GM19193 (cell line): ENCODE data around the gene APOH.

Experiments used
- POLR2A ChIP-seq: IDR thresholded peaks from 4 replicates; pipeline ENCODE4 v1.6.1; 2011; ENCODE audit not compliant: insufficient read depth, insufficient read length; ENCODE audit errors: extremely low read depth

APOH gene

DNA sequence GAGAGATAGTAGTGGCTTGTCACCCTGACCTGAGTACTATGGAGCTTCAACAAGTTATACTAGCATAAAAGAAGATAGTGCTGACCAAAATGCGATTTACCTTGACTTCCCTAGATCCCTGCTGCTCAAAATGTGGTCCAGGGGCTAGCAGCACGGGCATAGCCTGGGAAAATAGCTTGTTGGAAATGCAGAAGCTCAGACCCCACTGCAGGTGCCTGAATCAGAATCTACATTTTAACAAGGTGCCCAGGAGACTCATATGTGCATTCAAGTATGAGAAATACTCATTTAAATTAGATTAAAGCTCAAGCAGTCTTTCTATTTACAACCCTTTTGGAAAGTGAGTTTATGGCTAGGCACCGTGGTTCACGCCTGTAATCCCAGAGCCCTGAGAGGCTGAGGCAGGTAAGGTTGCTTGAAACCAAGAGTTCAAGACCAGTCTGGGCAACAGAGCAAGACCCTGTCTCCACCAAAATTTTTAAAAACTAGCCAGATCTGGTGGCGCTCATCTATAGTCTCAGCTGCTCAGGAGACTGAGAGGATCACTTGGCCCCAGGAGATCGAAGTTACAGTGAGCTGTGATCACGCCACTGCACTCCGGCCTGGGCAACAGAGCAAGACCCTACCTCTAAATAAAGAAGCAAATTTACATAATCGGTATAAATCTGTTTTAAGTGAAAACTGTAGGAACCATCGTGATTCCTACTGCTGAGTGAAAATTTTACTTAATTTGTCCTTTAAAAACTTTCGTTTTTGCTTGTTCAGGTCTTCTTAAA is 7.3 kb downstream of the APOH start:
- no peak for TF ChIP-seq POLR2A

- no peak for TF ChIP-seq POLR2A
These were observed 7.9 kb downstream of the APOH start for GRCh38 chr17:66221343-66221742.

DNA sequence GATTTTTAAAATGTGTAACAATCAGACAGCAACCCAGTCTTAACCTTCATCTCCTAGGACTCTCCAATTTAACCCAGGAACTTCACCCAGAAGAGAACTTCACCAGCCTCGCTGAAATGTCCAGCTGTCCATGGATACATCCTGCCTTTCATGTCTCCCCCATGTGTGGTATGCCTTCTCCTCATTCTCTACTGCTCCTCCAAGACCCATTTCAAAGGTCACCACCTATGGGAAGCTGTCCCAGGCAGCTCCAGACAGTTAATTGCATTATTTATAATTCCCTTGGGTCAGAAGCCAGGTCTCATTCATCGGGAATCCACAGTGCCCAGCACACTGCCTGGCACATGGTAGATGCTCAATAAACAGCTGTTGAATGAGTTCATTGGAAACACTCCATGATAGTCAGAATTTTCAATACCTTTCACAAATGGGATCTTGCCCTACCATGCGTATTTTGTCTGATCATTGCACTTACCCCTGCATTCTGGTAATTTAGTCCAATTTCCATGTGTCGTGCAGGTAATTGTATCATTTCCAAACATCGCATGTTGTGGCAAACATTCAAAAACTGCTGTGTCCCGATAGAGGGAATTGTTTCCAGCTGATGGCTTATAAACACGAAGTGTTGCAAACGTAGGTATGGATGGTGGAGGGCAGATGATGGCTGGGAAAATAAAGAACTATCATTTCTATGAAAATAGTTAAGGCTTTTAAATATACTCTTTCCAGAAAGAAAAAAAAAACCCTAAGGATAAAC is 9.0 kb downstream of the APOH start:
- no peak for TF ChIP-seq POLR2A

DNA sequence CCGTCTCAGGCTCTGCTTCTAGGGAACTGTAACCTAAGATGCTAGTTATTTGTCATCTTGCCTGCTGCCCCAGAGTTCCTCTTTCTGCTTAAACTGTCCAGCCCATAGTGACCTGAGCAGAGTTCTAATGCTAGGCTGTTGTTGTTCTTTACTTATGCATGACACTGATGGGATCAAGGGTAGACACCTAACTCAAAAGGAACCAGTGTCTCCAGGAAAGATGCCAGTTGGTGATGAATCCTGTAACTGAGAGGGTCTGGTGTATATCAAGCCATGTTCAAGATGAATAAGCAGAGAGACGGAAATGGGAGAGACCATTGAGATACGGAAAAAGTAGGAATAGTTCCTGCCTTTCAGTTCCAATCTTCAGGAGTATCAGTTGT is 13.7 kb downstream of the APOH start:
- no peak for TF ChIP-seq POLR2A

DNA sequence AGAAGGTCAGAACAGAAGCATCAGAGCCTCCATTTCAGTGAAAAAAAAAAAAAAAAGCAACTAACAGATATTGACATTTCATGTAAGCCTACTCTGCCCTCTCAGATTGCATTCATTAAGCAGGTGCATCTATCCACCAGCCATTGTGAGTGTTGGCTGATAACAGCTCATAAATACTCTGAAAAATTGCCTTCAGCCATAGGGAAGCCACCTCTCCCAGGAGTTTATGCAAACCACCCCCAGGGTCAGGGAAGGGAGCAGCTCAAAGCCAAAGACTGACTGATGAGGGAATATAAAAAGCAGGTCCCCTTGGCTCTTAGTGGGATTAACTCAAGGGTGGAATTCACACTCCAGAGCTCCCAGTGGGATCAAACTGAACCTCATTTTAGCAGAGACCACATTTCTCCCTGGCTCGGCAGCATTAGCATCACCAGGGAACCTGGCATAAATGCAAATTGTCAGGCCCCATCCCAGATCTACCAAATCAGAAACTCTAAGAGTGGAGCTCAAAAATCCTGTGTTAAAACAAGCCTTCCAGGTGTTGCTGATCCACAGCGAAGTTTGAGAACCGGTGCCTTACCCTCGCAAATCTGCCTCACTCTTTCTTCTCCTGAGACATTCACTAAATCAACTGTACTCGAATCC is 14.2 kb downstream of the APOH start:
- TF ChIP-seq POLR2A = no peak

GRCh38 chr17:66211047-66211810 is 18.0 kb downstream of the APOH start:
- TF ChIP-seq POLR2A = no peak

DNA sequence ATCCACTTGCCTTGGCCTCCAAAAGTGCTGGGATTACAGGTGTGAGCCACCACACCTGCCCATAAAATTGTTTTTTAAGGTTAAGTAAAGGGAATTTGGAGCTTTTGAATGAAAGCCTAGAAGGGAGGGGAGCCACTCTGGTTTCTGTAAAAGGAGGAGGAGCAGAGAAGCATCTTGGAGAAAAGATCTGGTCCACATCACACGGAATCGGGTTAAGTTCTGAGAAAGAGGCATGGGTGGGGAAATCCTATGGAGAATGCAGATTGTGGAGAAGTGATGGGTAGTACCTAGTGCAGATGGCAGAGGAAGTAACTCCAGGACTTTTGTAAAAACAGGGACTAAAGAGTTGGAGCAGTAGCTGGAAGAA is 19.0 kb downstream of the APOH start:
- TF ChIP-seq POLR2A = no peak

GRCh38 chr17:66207936-66208335 is 21.3 kb downstream of the APOH start:
- no peak for TF ChIP-seq POLR2A

DNA sequence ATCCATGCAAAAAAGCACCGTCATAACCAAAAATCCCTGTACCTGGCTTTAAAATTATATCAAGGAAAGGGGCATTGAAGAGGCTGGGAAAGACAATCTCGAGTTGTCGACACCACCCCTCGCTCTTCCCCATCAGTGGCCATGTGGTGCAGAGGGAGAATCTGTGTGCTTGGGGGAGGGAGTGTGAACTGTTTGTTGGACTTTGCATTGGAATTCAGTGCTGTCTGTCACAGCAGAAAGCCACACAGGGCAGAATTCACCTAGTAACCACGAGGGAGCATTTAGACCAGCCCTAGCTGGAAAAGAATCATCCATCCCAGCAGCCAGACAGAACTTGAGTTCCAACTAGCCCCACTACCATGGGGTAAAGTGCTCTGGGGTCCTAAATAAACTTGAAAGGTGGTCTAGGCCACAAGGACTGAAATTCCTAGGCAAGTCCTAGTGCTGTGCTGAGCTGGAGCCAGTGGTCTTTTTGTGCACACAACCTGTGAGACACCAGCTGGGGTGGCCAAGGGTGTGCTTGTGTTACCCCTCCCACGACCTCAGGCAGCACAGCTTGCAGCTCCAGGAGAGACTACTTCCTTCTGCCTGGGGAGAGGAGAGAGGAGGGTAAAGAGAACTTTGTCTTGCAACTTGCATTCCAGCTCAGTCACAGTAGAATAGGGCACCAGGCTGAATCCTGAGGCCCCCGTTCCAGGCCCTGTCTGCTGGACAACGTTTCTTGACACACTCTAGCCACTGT is 25.8 kb downstream of the APOH start:
- TF ChIP-seq POLR2A = no peak

DNA sequence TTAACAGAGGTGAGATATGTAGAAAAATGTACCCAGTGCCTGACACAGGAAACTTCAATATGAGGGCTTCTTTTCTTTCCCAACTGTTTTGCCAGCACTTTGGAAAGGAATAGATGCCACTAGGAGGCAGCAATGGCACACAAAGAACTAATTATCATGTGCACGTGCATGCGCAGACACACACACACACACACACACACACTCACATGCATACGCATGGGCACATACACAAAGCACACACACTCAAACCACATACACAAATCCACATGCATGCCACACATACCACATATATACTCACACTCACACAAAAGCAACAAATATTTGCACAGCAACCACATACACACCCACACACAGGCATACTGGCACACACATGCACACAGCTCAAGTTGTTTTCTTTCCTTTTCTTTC is 28.5 kb downstream of the APOH start:
- TF ChIP-seq POLR2A = no peak

GRCh38 chr17:66198242-66198641 is 31.0 kb downstream of the APOH start:
- no peak for TF ChIP-seq POLR2A

GRCh38 chr17:66192378-66192687 is 36.9 kb downstream of the APOH start:
- no peak for TF ChIP-seq POLR2A

DNA sequence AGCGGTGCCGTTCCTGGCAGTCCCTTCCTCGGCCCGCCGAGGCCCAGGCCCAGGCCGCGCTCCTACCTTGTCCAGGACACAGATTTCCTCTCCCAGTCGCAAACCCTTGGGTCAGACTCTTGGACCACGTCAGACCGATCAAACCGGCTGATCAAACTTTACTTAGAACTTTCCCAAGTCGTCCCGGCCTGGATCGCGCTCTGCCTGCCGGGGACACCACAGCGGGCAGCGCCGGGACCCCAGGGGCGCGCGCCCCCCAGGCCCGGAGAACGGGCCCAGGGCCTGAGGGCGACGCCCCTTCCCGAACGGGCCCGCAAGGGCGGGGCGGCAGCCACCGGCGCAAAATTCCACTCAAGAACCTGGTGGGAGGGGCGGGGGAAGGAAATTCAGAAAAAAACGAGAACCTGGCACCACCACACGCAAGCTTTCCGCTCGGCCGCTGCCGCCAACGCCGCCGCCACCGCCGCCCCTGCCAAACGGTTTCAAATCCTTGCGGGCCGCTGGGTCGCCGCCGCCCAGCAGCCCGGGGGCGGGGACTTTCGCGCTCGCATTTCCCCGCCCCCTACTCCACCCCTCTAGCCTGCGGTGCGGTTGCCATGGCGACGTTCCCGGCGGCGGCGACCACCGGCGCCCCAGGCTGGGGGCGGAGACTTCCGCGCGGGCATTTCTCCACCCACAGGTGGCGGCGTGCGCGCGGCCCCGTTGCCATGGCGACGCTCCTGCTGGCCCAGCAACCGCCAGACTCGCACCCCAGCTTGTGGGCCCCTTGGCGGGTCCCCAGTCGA is 37.4 kb downstream of the APOH start, which contains the start of gene CEP112:
Gene CEP112, minus strand, starts transcription at position 541 of the 785 bp plus-strand sequence.
- no peak for TF ChIP-seq POLR2A

DNA sequence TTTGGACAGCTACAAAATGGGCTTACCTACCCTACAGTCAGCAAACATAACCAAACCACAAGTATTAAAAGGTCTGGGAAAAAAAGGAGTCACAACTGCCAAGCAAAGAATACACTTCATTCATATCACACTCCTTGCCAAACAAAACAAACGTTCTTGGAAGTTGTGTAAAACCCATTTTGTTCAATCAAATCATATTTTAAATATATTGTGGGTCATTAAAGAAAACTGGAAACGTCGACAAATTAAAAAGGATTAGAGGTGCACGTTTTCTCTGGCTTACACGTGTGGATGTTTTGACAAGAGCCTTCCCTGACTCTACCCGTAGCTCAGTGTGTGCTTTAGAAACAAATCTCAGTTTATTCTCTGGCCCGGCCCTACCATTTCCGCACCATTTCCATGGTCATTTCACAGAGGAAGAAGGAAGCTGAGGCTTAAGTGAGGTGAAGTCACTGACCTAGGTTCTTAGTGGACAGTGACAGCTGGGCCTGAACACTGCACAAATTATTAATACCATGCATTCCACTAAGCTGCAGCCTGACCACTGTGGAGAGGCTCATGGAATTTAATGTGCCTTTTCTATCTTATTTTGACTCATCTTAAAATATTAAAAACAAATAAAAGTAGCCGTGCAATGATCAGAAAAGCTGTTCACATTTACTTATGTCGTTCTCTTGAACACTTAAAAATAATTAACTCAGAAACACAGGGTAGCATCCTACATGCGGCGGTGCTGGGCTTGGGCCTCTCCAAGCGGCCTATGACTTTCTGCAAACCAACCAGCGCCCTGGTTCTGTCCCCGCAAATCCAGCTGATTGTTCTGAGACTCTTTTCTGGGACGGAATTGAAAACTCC is 38.2 kb downstream of the APOH start:
- TF ChIP-seq POLR2A = no peak

DNA sequence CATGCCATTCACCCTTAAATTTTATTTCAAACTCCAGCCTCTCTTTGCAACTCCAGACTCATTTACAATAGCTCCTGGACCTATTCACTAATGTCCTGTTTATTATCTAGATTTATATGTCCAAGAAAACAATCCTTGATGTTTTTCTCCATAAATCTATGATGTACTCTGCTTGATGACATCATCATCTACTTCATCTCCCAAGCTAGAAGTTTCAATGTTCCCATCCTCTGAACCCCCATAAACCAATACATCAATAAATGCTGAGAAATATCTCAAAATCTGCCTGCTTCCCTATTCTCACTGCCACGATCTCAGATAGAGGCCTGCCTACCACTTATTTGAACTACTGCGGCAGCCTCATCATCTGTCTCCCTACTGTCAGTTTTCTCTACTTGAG is 41.5 kb downstream of the APOH start:
- TF ChIP-seq POLR2A = no peak
